HG03439 (cell line): ENCODE results near the gene KIF26B.
"Not testable (repeated sequence)": the region's sequence is repeated elsewhere in the genome, so short reads cannot be mapped to it uniquely, and the experiment has no call there.

ENCODE experiments used
- ATAC-seq: cut with Tn5 transposase; IDR thresholded peaks from one replicate; pipeline ENCODE4 v1.9.1; 2021; ENCODE audit warnings: mild to moderate bottlenecking, moderate library complexity; ENCODE audit not compliant: unreplicated experiment

KIF26B gene

GRCh38 chr1:245341743-245342142 is 187.0 kb downstream of the KIF26B start:
- ATAC-seq, result no peak

- ATAC-seq, result no peak
These were observed 190.6 kb downstream of the KIF26B start for GRCh38 chr1:245345191-245345884.

- ATAC-seq, result no peak
These were observed 193.8 kb downstream of the KIF26B start for GRCh38 chr1:245348626-245349025.

- ATAC-seq, result no peak
These were observed 198.6 kb downstream of the KIF26B start for GRCh38 chr1:245353411-245353810.

- ATAC-seq, result no peak
These were observed 199.4 kb downstream of the KIF26B start for GRCh38 chr1:245353915-245354775.

GRCh38 chr1:245355851-245356630 is 201.3 kb downstream of the KIF26B start:
- ATAC-seq, result not testable (repeated sequence)

GRCh38 chr1:245356891-245357585 is 202.3 kb downstream of the KIF26B start:
- ATAC-seq, result no peak

GRCh38 chr1:245359101-245359680 is 204.4 kb downstream of the KIF26B start:
- ATAC-seq, result not testable (repeated sequence)

- no peak for ATAC-seq
These were observed 206.3 kb downstream of the KIF26B start for GRCh38 chr1:245361065-245361464.

- ATAC-seq, result no peak
These were observed 207.2 kb downstream of the KIF26B start for GRCh38 chr1:245361951-245362350.

GRCh38 chr1:245363461-245364200 is 208.8 kb downstream of the KIF26B start:
- no peak for ATAC-seq

GRCh38 chr1:245365095-245366020 is 210.6 kb downstream of the KIF26B start:
- no peak for ATAC-seq

- ATAC-seq, result no peak
These were observed 212.1 kb downstream of the KIF26B start for GRCh38 chr1:245366886-245367285.

- ATAC-seq, result no peak
These were observed 215.5 kb downstream of the KIF26B start for GRCh38 chr1:245370175-245370825.

GRCh38 chr1:245370905-245371581 is 216.3 kb downstream of the KIF26B start:
- no peak for ATAC-seq

GRCh38 chr1:245373131-245373530 is 218.3 kb downstream of the KIF26B start:
- ATAC-seq, result no peak

- ATAC-seq, result no peak
These were observed 221.1 kb downstream of the KIF26B start for GRCh38 chr1:245375789-245376460.
